Measurements from ENCODE around the gene IRAK4.

- no peak for TF ChIP-seq EZH2 (IDR thresholded peaks at IDR 0.05; ENCODE audit: low read length, missing control alignments)
- TF ChIP-seq, protein P1, sequence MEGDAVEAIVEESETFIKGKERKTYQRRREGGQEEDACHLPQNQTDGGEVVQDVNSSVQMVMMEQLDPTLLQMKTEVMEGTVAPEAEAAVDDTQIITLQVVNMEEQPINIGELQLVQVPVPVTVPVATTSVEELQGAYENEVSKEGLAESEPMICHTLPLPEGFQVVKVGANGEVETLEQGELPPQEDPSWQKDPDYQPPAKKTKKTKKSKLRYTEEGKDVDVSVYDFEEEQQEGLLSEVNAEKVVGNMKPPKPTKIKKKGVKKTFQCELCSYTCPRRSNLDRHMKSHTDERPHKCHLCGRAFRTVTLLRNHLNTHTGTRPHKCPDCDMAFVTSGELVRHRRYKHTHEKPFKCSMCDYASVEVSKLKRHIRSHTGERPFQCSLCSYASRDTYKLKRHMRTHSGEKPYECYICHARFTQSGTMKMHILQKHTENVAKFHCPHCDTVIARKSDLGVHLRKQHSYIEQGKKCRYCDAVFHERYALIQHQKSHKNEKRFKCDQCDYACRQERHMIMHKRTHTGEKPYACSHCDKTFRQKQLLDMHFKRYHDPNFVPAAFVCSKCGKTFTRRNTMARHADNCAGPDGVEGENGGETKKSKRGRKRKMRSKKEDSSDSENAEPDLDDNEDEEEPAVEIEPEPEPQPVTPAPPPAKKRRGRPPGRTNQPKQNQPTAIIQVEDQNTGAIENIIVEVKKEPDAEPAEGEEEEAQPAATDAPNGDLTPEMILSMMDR (conservative IDR thresholded peaks at IDR 0.05 in 1 of 2, IDR thresholded peaks at IDR 0.05 in 1 of 2; ENCODE audit: low read depth in 1 of 2, low read length in 2 of 2), result no peak
Measured at GRCh38 chr12:43835264-43835655, 76.5 kb downstream of the IRAK4 start.

Measured in fibroblast of lung (primary cell).